HG02623 (cell line): ENCODE measurements around the gene PRDM13.
A peak's percentile ranks its signal among the peaks of the same experiment; 100 is the strongest.

Experiments used
- ATAC-seq: cut with Tn5 transposase; IDR thresholded peaks from one replicate; pipeline ENCODE4 v1.9.1; 2021; ENCODE audit warnings: moderate library complexity; ENCODE audit not compliant: unreplicated experiment

The PRDM13 gene

GRCh38 chr6:99603421-99604165 is 3.0 kb upstream of the PRDM13 start:
- ATAC-seq, result no peak

- no peak for ATAC-seq
These were observed 2.2 kb upstream of the PRDM13 start for GRCh38 chr6:99604166-99605073.

- no peak for ATAC-seq
These were observed 1.4 kb upstream of the PRDM13 start for GRCh38 chr6:99605074-99605734.

GRCh38 chr6:99605911-99606655 is 550 bp upstream of the PRDM13 start:
- no peak for ATAC-seq

GRCh38 chr6:99607416-99608036 is 893 bp downstream of the PRDM13 start:
- no peak for ATAC-seq

GRCh38 chr6:99608059-99608885 is 1.6 kb downstream of the PRDM13 start:
- ATAC-seq, result no peak

- ATAC-seq, result no peak
These were observed 2.4 kb downstream of the PRDM13 start for GRCh38 chr6:99608886-99609482.

GRCh38 chr6:99609905-99610489 is 3.4 kb downstream of the PRDM13 start:
- ATAC-seq, result no peak

GRCh38 chr6:99611148-99611547 is 4.5 kb downstream of the PRDM13 start:
- peak; percentile 62 for ATAC-seq

- no peak for ATAC-seq
These were observed 6.1 kb downstream of the PRDM13 start for GRCh38 chr6:99612551-99613408.

GRCh38 chr6:99613409-99613704 is 6.7 kb downstream of the PRDM13 start:
- peak; percentile 47 for ATAC-seq

- ATAC-seq, result peak; percentile 49
These were observed 7.2 kb downstream of the PRDM13 start for GRCh38 chr6:99613705-99614429.

GRCh38 chr6:99614430-99615186 is 8.0 kb downstream of the PRDM13 start:
- no peak for ATAC-seq

GRCh38 chr6:99617131-99617530 is 10.5 kb downstream of the PRDM13 start:
- no peak for ATAC-seq

- no peak for ATAC-seq
These were observed 12.2 kb downstream of the PRDM13 start for GRCh38 chr6:99618649-99619408.

- no peak for ATAC-seq
These were observed 12.8 kb downstream of the PRDM13 start for GRCh38 chr6:99619409-99619762.
